GM21576 (cell line): Measurements from ENCODE around the gene TMEM132D.

ENCODE experiments used
- ATAC-seq: cut with Tn5 transposase; IDR thresholded peaks from one replicate; pipeline ENCODE4 v1.9.1; 2021; ENCODE audit warnings: mild to moderate bottlenecking, moderate library complexity; ENCODE audit not compliant: unreplicated experiment

TMEM132D gene

GRCh38 chr12:129127771-129128170 lies 776.1 kb downstream of the TMEM132D start:
- ATAC-seq, result no peak

GRCh38 chr12:129127211-129127610 lies 776.6 kb downstream of the TMEM132D start:
- no peak for ATAC-seq

- no peak for ATAC-seq
Measured at GRCh38 chr12:129119537-129119936, 784.3 kb downstream of the TMEM132D start.

GRCh38 chr12:129115558-129115957 lies 788.3 kb downstream of the TMEM132D start:
- ATAC-seq, result no peak

GRCh38 chr12:129110575-129110974 lies 793.2 kb downstream of the TMEM132D start:
- ATAC-seq, result no peak

GRCh38 chr12:129109174-129110001 lies 794.4 kb downstream of the TMEM132D start:
- no peak for ATAC-seq

- ATAC-seq, result no peak
Measured at GRCh38 chr12:129106772-129107171, 797.1 kb downstream of the TMEM132D start.

- no peak for ATAC-seq
Measured at GRCh38 chr12:129103231-129103630, 800.6 kb downstream of the TMEM132D start.

- ATAC-seq, result no peak
Measured at GRCh38 chr12:129102233-129102632, 801.6 kb downstream of the TMEM132D start.

- ATAC-seq, result no peak
Measured at GRCh38 chr12:129101816-129102215, 802.0 kb downstream of the TMEM132D start.

- no peak for ATAC-seq
Measured at GRCh38 chr12:129101404-129101803, 802.4 kb downstream of the TMEM132D start.

GRCh38 chr12:129097451-129097850 lies 806.4 kb downstream of the TMEM132D start:
- no peak for ATAC-seq

GRCh38 chr12:129096968-129097367 lies 806.9 kb downstream of the TMEM132D start:
- no peak for ATAC-seq

GRCh38 chr12:129096184-129096583 lies 807.6 kb downstream of the TMEM132D start:
- no peak for ATAC-seq

GRCh38 chr12:129089576-129089975 lies 814.2 kb downstream of the TMEM132D start:
- no peak for ATAC-seq

GRCh38 chr12:129084875-129085826 lies 818.7 kb downstream of the TMEM132D start:
- ATAC-seq, result no peak

- no peak for ATAC-seq
Measured at GRCh38 chr12:129083121-129083840, 820.5 kb downstream of the TMEM132D start.

- no peak for ATAC-seq
Measured at GRCh38 chr12:129082441-129082840, 821.4 kb downstream of the TMEM132D start.

- ATAC-seq, result no peak
Measured at GRCh38 chr12:129081755-129082250, 822.0 kb downstream of the TMEM132D start.

- ATAC-seq, result no peak
Measured at GRCh38 chr12:129080821-129081220, 823.0 kb downstream of the TMEM132D start.

- no peak for ATAC-seq
Measured at GRCh38 chr12:129080391-129080790, 823.4 kb downstream of the TMEM132D start.
